Stimulated activated CD8-positive, alpha-beta memory T cell treated with anti-CD3 and anti-CD28 coated beads, Interleukin-12 subunit alpha, Interleukin-12 subunit beta, amount 100 ng/mL, for 24 hours (primary cell): ENCODE results near the gene COL24A1.
"Not testable (repeated sequence)": the region's sequence is repeated elsewhere in the genome, so short reads cannot be mapped to it uniquely, and the experiment has no call there.

Source experiments
- DNase-seq: peaks from one replicate; pipeline ENCODE4 v3.0.0-alpha.2; 2020; ENCODE audit errors: extremely low read depth

The COL24A1 gene

GRCh38 chr1:85991261-85991660, 165.3 kb downstream of the COL24A1 start:
- no peak for DNase-seq

- no peak for DNase-seq
These were observed 171.9 kb downstream of the COL24A1 start for GRCh38 chr1:85984636-85985035.

- no peak for DNase-seq
These were observed 173.3 kb downstream of the COL24A1 start for GRCh38 chr1:85983316-85983715.

GRCh38 chr1:85976516-85977205, 179.9 kb downstream of the COL24A1 start:
- DNase-seq: no peak

- DNase-seq: no peak
These were observed 180.6 kb downstream of the COL24A1 start for GRCh38 chr1:85975912-85976371.

- no peak for DNase-seq
These were observed 194.1 kb downstream of the COL24A1 start for GRCh38 chr1:85962457-85962856.

GRCh38 chr1:85957760-85958159, 198.8 kb downstream of the COL24A1 start:
- no peak for DNase-seq

GRCh38 chr1:85955218-85955617, 201.4 kb downstream of the COL24A1 start:
- not testable (repeated sequence) for DNase-seq

- DNase-seq: no peak
These were observed 204.1 kb downstream of the COL24A1 start for GRCh38 chr1:85952460-85952859.

- no peak for DNase-seq
These were observed 209.4 kb downstream of the COL24A1 start for GRCh38 chr1:85947186-85947585.

- no peak for DNase-seq
These were observed 212.6 kb downstream of the COL24A1 start for GRCh38 chr1:85943945-85944344.

GRCh38 chr1:85943526-85943925, 213.0 kb downstream of the COL24A1 start:
- DNase-seq: no peak

- DNase-seq: no peak
These were observed 215.8 kb downstream of the COL24A1 start for GRCh38 chr1:85940656-85941306.

GRCh38 chr1:85938829-85939228, 217.7 kb downstream of the COL24A1 start:
- DNase-seq: no peak

GRCh38 chr1:85936470-85936869, 220.1 kb downstream of the COL24A1 start:
- DNase-seq: no peak

GRCh38 chr1:85936057-85936456, 220.5 kb downstream of the COL24A1 start:
- no peak for DNase-seq

- DNase-seq: no peak
These were observed 221.3 kb downstream of the COL24A1 start for GRCh38 chr1:85935234-85935633.

- no peak for DNase-seq
These were observed 222.1 kb downstream of the COL24A1 start for GRCh38 chr1:85934516-85934915.

GRCh38 chr1:85933961-85934360, 222.6 kb downstream of the COL24A1 start:
- no peak for DNase-seq

GRCh38 chr1:85911742-85912141, 244.8 kb downstream of the COL24A1 start:
- DNase-seq: no peak

- no peak for DNase-seq
These were observed 255.7 kb downstream of the COL24A1 start for GRCh38 chr1:85900921-85901320.

GRCh38 chr1:85898861-85899260, 257.7 kb downstream of the COL24A1 start:
- DNase-seq: no peak

- DNase-seq: no peak
These were observed 261.9 kb downstream of the COL24A1 start for GRCh38 chr1:85894651-85895050.
